ENCODE results near the gene BACE1.

GRCh38 chr11:117318738-117319137 is 2.7 kb upstream of the BACE1 start:
- TF ChIP-seq CTCF (IDR thresholded peaks at IDR 0.05; ENCODE audit: insufficient read depth, low read depth, low read length): no peak
- TF ChIP-seq EZH2 (IDR thresholded peaks at IDR 0.05; ENCODE audit: insufficient read depth, low read length): no peak

All from astrocyte (in vitro differentiated cells and primary cell).